HG02588 (cell line): ENCODE data around the gene UBE2J1.
"Not testable (repeated sequence)": the region's sequence is repeated elsewhere in the genome, so short reads cannot be mapped to it uniquely, and the experiment has no call there.

Experiments used
- ATAC-seq: cut with Tn5 transposase; IDR thresholded peaks from one replicate; pipeline ENCODE4 v1.9.1; 2021; ENCODE audit warnings: mild to moderate bottlenecking, moderate library complexity; ENCODE audit not compliant: unreplicated experiment

UBE2J1 gene

DNA sequence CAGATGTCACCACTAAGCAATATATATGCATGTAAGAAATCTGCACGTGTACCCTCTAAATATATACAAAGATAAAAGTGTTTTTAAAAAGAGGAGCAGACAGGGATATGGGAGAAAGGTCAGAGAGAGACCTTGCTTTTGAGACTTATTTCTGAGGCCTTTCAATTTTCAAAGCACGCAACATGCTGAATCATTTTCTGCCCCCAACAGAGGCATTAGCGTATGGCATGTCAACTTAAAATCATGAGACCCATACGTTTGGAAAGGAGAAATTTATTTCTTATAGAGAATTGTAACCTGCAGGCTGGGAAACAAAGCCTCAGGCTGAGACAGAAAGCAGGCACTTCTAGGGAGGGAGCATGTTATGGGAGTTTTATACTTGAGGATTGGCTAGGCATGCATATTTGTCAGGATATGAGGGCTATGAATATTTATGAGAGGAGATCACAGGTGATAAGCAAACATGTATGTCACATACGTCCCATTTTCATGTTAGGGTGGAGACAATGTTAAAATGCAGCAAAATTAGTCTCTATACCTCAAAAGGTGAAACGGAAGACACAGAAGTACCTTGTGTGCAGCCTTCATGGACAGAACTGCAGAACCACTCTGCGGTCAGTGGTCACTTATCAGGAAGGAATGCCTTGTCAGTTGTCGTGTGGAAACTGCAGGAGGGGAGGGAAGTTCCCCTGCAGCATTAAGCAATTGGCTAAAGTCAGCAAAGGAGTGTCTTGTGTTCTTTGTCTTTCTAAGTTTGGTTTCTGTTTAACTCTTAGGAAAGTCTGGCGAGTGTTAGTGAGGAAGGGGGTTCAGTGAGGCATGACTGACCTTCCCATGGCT is 31.2 kb downstream of the UBE2J1 start:
- ATAC-seq: no peak

DNA sequence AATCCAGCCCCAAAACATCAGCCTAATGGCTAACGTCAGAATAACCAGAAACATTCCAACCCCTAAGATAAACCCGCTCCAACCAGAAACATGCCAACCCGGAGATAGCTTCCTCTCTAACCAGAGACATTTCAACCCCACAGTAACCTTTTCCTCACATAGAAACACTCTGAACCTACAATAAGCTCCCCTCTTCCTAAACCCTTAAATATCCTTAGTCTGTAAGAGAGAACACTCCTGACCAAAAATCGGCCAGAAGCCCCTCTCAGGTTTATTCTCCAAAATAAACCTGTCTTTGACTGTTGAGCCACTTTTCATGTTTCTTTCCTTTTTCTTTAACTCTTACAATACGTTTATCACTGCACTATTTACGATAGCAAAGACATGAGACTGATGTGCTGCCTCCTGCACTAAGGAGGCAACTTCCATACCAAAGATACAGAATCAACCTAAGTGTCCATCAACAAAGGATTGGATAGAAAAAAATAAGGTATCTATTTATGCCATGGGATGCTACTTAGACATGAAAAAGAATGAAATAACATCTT is 32.4 kb downstream of the UBE2J1 start:
- no peak for ATAC-seq

DNA sequence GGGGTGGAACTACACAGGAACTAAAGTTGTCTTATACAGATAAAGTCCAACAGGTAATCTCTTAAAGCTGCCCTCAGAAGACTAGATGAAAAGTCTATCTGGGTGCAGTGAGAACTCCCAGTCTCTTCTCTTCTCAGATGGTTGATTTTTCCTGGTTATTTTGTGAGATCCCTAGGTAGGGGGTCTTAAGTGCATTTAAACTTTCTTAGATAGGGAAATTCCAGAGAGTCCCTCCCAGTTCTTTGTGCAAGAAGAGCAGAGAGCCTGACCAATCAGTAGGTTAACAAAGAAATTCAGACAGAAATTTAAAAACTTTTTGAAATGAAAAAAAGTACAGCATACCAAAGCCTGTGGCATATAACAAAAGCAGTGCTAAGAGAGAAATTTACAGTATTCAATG is 35.5 kb downstream of the UBE2J1 start:
- ATAC-seq: no peak

DNA sequence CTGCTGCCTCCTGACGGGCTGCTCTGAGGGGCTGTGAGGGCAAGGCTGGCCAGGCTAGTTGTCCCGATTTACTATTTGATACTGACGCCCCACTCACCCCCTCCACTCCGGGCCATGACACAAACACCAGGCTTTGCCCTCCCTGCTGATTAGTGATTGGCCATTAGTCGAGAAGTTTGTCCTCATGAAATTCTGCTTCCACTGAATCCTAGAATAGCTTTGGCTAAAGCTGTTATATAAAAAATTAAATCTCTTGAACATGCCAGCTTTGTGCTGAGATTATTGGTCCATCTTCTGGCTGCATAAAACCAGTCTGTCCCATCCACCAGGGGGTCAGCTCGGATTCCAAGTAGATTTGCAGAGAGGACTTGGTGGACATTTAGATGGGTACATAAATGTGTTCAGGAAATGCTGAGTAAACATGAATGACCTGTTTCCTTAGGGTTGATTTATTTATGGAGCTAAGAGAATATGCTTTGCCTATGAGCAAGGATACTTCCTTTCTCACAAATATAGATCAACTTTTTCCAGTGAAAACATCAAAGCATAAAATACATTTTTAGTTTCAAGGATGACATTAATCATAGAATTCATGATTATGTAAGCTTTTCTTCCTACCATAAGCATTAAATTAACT is 37.2 kb downstream of the UBE2J1 start, which contains the start of gene GABRR2:
Gene GABRR2 (minus strand): TSS at position 51 of the 637 bp plus-strand sequence. CDS start 134 bp downstream, outside the sequence.
- ATAC-seq: no peak

DNA sequence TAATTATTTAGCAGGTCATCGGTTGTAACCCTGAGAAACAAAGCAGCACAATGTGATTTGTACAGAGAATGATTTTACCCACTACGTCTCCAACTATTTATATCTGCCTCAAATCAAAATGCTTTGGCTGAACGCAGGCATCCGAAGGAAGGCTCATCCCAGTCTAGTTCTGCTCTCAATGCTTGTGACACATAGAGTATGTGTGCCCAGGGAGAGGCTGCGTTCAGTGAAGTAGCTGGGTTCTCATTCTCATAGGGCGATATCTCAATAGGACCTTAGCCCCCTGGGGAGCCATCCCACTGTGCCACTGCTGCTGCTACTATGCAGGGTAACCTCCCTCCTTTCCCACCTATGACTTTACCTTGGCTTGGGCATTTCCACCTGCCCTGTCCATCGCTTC is 37.8 kb downstream of the UBE2J1 start:
- ATAC-seq: no peak

DNA sequence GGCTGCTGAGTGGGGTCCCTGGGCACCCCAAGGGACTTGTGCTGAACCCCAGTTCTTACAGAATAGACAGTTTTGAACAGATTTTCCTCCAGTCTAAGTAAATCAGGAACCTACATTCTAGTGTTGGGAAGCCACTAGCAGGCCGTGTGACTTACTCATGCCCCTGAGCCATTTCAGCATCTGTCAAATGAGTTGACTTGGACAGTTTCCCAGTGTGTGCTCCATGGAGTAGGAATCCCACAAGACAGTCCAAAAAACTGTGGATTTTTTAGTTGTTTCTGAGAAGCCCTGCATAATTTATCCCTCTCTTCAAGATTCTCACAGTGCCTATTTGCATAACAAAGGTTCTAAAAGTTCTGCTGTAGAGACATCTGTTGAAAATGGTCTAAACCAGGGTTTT is 39.5 kb downstream of the UBE2J1 start:
- no peak for ATAC-seq

DNA sequence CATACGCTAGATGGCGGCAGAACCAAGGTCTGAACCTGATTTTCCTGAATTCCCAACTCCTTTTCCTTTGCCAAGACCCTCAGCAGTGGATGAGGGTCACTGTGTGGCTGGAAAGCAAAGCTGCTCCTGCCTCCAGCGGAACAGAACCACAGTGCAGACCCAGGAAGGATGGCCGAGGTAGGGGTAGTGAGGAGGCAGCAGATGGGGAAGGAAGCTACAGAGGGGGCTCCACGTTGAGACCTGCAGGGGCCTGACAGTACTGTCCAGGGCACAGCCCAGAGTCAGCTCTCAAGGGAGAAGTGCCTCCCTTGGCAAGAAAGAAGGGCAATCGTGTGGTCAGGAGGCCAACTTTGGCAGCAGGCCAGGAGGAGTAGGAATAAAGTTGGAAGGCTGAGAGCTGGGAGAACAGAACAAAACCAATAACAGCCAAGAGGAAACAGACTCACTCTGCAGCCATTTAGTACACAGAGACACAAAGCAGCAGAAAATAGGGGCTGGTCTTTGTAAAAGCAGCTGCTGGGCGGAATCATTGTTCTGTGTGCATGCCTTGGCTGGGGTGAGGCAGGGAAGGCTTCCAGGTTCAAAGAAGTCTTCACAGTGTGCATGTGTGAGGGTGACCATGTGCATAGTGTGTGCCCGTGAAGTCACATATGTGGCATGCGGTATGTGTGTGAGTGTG is 40.5 kb downstream of the UBE2J1 start:
- no peak for ATAC-seq

DNA sequence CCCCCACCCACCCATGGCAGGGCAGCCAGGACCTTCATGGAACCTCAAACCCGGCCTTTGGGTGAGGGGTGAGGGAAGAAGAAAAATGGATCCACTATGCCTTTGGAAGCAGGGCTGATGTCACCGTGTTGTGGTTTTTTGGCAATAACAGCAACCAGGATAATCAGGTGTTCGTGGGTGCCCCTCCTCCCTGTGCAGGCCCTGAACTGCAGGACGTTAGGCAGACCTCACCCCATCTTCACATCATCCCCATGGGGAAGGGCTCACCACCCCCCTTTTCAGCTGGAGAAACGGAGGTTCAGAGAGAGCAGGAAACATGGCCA is 41.0 kb downstream of the UBE2J1 start:
- no peak for ATAC-seq

DNA sequence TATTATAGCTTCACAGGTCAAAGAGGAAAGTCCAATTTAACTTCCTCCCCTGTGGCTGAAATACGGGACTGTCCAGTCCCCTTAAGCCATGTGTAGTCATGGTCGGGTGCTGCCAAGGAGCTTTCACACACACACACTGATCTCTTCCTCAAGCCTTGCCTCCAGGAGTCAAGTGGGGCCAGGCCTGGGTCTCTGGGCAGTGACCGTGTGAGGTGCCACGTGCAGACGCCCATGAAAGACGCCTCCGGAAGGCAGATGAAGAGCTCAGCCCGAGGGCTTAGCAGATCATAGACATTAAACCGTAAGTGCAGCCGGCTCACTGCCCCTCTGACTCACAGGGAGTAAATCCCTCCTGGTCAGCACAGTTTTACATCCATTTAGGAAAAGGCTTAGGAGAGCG is 41.6 kb downstream of the UBE2J1 start:
- ATAC-seq: no peak

DNA sequence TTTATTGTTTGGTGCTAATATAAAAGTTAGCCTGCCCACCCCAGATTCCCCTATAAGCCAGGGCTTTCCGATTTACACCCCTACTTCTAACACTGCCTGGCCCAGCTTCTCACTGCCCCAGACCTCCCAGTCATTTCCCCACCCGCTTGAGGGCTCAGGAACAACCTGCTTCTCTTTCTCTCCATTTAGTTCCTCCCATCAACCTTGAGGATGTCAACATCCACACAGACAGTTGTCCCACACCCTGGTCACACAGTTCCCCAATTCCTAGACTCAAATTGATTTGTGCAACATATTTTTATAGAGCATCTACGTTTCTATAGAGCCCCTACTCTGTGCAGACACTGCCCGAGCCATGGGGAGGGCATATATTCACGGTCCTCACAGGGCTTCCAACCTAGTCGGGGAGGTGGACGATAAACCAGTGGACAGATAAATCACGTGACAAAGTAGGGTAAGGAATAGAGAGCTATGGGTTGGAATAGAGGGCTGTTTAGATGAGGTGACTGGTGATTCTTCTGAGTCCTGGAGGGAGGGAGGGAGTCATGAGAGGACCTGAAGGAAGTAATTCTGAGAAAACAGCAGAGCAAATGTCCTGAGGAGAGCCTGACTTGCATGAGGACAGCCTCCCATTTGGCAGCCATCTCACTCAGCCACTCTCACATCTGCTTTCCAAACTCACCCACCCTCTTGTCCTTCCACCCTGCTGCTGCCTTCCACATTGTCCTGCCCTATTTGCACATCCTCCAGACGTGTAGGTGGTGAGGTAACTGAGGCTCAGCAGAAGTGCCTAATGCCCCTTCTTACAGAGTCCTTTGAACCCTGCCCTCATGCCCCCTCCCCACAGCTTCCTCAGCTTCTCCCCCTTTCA is 43.8 kb downstream of the UBE2J1 start:
- ATAC-seq: no peak

DNA sequence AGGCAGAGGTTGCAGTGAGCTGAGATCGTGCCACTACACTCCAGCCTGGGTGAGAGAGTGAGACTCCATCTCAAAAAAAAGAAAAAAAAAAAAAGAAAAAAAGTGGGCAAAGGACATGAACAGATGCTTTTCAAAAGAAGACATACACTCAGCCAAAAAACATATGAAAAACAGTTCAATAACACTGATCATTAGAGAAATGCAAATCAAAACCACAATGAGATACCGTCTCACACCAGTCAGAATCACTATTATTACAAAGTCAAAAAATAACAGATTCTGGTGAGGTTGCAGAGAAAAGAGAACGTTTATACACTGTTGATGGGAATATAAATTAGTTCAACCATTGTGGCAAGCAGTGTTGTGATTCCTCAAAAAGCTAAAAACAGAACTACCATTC is 48.0 kb downstream of the UBE2J1 start:
- not testable (repeated sequence) for ATAC-seq

DNA sequence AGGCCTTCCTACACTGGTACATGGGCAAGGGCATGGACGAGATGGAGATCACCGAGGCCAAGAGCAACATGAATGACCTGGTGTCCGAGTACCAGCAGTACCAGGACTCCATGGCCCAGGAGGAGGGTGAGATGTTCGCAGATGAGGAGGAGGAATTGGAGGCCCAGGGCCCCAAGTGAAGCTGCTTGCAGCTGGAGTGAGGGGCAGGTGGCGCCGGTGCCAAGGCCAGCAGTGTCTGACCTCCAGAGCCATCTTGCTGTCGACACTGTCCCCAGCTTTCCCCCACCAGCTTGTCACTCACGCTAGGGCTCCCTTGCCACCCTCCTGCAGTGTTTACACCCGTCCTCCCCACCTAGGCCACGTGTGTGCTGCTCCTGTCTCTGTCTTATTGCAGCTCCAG is 49.6 kb downstream of the UBE2J1 start:
- ATAC-seq: no peak

DNA sequence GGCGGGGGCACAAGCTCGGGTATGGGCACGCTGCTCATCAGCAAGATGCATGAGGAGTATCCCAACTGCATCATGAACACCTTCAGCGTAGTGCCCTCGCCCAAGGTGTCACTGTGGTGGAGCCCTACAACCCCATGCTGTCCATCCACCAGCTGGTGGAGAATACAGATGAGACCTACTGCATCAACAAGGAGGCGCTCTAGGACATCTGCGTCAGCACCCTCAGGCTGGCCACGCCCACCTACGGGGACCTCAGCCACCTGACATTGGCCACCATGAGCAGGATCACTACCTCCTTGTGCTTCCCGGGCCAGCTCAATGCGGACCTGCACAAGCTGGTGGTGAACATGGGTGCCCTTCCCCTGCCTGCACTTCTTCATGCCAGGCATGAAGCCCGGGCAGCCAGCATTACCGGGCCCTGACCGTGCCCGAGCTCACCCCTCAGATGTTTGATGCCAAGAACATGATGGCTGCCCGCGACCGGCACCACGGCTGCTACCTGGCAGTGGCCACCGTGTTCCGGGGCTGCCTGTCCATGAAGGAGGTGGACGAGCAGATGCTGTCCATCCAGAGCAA is 50.2 kb downstream of the UBE2J1 start:
- ATAC-seq: no peak

DNA sequence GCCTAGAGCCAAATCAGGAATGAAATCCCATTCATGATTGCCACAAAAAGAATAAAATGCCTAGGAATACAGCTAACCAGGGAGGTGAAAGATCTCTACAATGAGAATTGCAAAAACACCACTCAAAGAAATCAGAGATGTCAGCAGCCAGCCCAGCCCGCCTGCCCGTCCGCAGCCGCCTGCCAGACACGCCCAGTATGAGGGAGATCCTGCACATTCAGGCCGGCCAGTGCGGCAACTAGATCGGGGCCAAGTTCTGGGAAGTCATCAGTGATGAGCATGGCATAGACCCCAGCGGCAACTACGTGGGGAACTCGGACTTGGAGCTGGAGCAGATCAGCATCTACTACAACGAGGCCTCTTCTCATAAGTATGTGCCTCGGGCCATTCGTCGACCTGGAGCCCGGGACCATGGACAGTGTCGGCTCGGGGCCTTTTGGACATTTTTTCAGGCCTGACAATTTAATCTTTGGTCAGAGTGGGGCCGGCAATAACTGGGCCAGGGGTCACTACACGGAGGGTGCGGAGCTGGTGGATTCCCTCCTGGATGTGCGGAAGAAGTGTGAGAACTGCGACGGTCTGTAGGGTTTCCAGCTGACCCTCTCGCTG is 50.8 kb downstream of the UBE2J1 start:
- no peak for ATAC-seq

DNA sequence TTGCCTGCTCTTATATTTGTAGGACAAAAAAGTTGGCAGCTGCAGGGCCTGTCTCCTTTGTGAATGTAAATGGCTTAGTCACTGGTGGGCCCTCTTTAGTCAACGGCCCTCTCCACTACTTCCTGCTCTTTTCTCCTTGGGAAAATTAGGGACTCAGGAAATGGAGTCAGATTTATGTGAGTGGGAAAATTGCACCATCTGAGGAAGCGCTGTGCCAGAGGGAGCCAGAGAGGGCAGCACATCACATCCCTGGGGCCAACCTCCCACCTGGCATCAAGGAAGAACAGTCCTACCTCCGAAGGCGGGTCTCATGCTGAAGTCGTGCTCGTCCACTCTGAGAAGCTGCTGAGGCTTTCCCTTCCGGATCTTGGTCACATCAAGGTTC is 53.1 kb downstream of the UBE2J1 start:
- ATAC-seq: no peak

DNA sequence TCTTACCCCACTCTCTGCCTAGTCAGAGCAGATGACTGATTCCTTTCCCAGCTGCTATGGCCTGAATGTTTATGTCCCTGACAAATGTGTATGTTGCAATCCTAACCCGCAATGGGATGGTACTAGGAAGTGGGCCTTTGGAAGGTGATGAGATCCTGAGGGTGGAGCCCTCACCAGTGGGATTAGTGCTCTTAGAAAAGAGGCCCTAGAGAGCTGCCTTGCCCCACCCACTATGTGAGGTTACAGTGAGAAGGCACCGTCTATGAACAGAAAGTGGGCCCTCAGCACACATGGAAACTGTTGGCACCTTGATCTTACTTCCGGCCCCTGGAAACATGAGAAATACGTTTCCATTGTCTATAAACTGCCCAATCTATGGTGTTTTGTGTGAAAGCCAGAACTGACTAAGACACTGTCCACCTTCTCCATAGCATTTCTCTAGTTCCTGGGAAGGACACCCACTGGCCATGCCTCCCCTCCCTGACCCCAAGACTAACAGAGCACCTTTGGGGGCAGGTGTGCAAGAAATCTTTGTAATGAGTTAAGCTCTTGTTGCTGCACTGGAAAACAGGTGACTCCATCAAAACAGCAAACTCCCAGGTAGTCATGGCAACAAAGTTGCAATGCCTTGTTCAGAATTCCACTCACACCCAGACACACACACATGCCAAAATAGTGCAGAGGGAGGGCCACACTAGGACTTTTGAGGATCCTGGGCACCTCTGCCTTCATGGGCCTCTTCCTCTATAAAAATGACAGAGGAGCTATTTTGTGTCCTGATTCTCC is 53.6 kb downstream of the UBE2J1 start:
- ATAC-seq: no peak

DNA sequence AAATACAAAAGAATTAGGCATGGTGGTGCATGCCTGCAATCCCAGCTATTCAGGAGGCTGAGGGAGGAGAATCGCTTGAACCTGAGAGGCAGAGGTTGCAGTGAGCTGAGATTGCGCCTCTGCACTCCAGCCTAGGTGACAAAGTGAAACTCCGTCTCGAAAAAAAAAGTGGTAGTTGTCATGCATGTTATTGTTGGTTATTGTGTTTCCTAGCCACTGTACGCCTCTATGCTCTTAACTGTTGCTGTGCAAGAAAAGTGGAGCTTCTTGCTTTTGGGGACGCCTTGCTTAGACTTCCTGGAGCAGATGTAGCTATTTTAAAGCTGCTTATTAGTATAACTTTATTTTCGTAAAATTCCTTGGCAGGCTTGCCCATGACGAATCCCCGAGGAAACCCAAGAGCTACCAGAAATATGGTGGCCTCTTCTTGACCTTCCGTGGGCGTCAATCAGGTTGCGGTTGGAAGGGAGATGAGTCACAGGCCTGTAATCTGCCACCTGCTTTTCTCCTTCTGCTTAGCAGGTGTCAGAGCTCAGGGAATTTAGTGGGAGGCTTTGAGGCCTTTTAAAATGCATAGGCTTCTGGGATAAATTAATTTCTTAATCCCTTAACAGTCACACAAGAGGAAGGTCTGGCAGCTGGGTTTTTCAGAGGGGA is 54.7 kb downstream of the UBE2J1 start:
- ATAC-seq: peak; percentile 96

DNA sequence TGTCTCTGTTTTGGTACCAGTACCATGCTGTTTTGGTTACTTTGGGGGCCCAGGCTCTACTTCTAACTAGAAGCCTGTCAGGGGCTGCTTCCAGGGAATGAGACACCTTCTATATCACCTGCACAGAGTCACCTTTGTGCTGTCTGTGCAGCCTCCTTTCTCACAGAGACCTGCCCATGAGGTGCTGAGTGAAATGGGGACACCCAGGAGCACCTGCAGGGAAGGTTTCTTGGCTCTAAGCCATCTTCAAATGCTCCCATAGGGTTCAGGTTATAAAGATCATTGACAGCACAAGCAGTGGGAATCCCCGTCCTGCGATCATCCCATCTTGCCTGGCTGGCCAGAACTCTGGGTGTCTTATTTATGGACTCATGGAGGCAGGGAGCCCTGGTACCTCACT is 56.5 kb downstream of the UBE2J1 start:
- no peak for ATAC-seq

DNA sequence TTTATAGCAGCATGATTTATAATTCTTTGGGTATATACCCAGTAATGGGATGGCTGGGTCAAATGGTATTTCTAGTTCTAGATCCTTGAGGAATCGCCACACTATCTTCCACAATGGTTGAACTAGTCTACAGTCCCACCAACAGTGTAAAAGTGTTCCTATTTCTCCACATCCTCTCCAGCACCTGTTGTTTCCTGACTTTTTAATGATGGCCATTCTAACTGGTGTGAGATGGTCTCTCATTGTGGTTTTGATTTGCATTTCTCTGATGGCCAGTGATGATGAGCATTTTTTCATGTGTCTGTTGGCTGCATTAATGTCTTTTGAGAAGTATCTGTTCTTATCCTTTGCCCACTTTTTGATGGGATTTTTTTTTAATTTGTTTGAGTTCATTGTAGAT is 57.4 kb downstream of the UBE2J1 start:
- not testable (repeated sequence) for ATAC-seq
